ENCODE results near the gene RYR3. TPM values are rescaled to one million over a fixed set of nuclear protein-coding genes. Genes with fewer than 3 reads are reported as not detected.

The RYR3 gene
- total RNA-seq, 4 donors from 2014 or later, result 9.1 to 64.0 (median 30.4) TPM

DNA sequence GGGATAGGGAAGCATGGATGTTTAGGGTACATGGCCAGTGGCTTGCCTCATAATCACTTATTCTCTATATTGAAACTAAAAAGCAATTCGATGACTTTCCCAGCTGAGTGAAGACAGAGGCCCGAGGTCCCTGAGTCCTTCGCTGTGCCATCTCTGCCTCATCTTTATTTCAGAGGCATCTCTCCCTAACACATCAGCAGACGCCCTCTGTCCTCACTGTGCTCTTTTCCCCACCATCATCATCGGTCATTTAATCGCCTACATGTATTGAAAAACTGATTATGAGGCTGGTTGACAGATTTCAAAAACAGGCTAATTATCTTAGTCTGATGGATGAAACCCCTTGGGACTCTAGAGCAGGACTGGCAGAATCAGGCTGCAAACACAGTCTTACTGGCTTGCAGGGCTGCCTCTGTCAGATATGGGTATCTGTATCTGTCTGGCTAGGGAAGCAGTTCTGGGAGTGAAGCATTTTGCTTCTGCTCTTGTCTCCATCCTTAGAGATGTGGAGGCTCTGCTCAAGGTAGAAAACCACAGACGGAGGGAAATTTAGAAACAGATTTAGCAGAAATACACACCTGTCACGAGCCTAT is 366.6 kb downstream of the RYR3 start:
- H3K9me3 ChIP-seq, result no peaks in the 10 kb centered on the region
- no peak overlapping the region for H3K27ac ChIP-seq
- H3K27me3 ChIP-seq, result no peaks in the 10 kb centered on the region
- no peak for DNase-seq
- intact Hi-C loops (cut with DNase I; ENCODE audit: low total_unique reads), result no loop called here
- no peaks in the 10 kb centered on the region for H3K4me1 ChIP-seq
- H3K36me3 ChIP-seq, result no peaks in the 10 kb centered on the region
- H3K4me3 ChIP-seq, result no peak overlapping the region
- TF ChIP-seq CTCF (IDR thresholded peaks at IDR 0.05) (no peak), POLR2A (IDR thresholded peaks at IDR 0.05) (no peak)

- no peak for DNase-seq
- no peak for TF ChIP-seq POLR2A (IDR thresholded peaks at IDR 0.05)
- no peak for TF ChIP-seq CTCF (IDR thresholded peaks at IDR 0.05)
- intact Hi-C loops (cut with DNase I; ENCODE audit: low total_unique reads), result no loop called here
- Histone ChIP-seq H3K4me1 (no peaks in the 10 kb centered on the region), H3K27ac (no peak overlapping the region), H3K27me3 (no peaks in the 10 kb centered on the region), H3K36me3 (no peaks in the 10 kb centered on the region), H3K9me3 (no peaks in the 10 kb centered on the region), H3K4me3 (no peak overlapping the region)
Observed at GRCh38 chr15:33678176-33678575, 367.4 kb downstream of the RYR3 start.

GRCh38 chr15:33678602-33679001 is 367.8 kb downstream of the RYR3 start:
- TF ChIP-seq POLR2A (IDR thresholded peaks at IDR 0.05) (no peak), CTCF (IDR thresholded peaks at IDR 0.05) (no peak)
- no peaks in the 10 kb centered on the region for H3K9me3 ChIP-seq
- H3K36me3 ChIP-seq, result no peaks in the 10 kb centered on the region
- H3K4me3 ChIP-seq, result no peak overlapping the region
- DNase-seq, result no peak
- intact Hi-C loops (cut with DNase I; ENCODE audit: low total_unique reads), result no loop called here
- no peak overlapping the region for H3K27ac ChIP-seq
- no peaks in the 10 kb centered on the region for H3K4me1 ChIP-seq
- no peaks in the 10 kb centered on the region for H3K27me3 ChIP-seq

GRCh38 chr15:33679061-33679460 is 368.3 kb downstream of the RYR3 start:
- TF ChIP-seq CTCF (IDR thresholded peaks at IDR 0.05) (no peak), POLR2A (IDR thresholded peaks at IDR 0.05) (no peak)
- no peak overlapping the region for H3K27ac ChIP-seq
- H3K4me3 ChIP-seq, result no peak overlapping the region
- H3K9me3 ChIP-seq, result no peaks in the 10 kb centered on the region
- DNase-seq, result no peak
- no peaks in the 10 kb centered on the region for H3K36me3 ChIP-seq
- no peaks in the 10 kb centered on the region for H3K27me3 ChIP-seq
- intact Hi-C loops (cut with DNase I; ENCODE audit: low total_unique reads), result no loop called here
- H3K4me1 ChIP-seq, result no peaks in the 10 kb centered on the region

DNA sequence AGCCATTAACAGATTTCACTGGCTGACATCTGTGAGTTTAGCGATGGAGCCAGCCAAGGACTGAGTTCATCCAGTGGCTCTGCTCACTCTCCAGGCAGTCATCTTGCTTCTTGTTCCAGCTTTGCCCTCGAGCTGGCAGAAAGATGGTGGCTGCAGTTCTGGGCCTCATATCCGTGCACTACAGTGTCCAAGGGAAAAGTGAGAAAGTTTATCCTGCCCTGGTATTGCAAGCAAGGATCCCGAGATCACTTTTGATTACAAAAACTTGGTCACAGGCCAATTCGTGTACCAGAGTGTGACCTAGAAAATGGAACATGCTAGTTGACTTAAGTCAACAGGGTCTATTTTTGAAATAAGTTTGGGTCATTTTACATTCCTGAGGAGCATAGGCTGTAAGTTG is 369.6 kb downstream of the RYR3 start:
- Histone ChIP-seq H3K4me3 (no peak overlapping the region), H3K4me1 (no peaks in the 10 kb centered on the region), H3K36me3 (no peaks in the 10 kb centered on the region), H3K27me3 (no peaks in the 10 kb centered on the region), H3K9me3 (no peaks in the 10 kb centered on the region), H3K27ac (no peak overlapping the region)
- no peak for DNase-seq
- TF ChIP-seq CTCF (IDR thresholded peaks at IDR 0.05), result no peak
- TF ChIP-seq POLR2A (IDR thresholded peaks at IDR 0.05), result no peak
- intact Hi-C loops (cut with DNase I; ENCODE audit: low total_unique reads), result no loop called here
